ENCODE results near the gene SCUBE1. TPM values are rescaled to one million over a fixed set of nuclear protein-coding genes. Genes with fewer than 3 reads are reported as not detected.
A peak's percentile ranks its signal among the peaks of the same experiment; 100 is the strongest.

Gene SCUBE1
- total RNA-seq, 4 donors from 2014 or later, result 0.68 to 6.4 (median 1.7) TPM

GRCh38 chr22:43152357-43153071, 190.7 kb downstream of the SCUBE1 start:
- in situ Hi-C loops (cut with MboI; ENCODE audit: low pct_ligation_motif_present in 1 of 4, low pct_unique_long_range_greater_than_20kb in 1 of 4, low sequenced_read_pairs in 3 of 4), result no loop called here
- peaks cover 14 to 55% (median 40%) of the 10 kb centered on the region in 4 donors for H3K4me1 ChIP-seq

GRCh38 chr22:43152003-43152356, 191.2 kb downstream of the SCUBE1 start:
- H3K4me1 ChIP-seq, result peaks cover 14 to 50% (median 37%) of the 10 kb centered on the region in 4 donors
- peak overlapping the region; percentile 90 to 94 (median 94) for H3K27ac ChIP-seq
- 17% methylated on average over 18 of the region's 18 CpGs; no CpG with 5 or more reads in 1 of the 2 donors for WGBS, 2 donors (ENCODE audit: low coverage in 1 of 2)
- peak overlapping the region; percentile 60 to 95 (median 70) for H3K4me3 ChIP-seq
- H3K27me3 ChIP-seq, result no peaks in the 10 kb centered on the region
- TF ChIP-seq POLR2A (IDR thresholded peaks at IDR 0.05), result no peak
- TF ChIP-seq EP300 (IDR thresholded peaks at IDR 0.05; ENCODE audit: low read depth), result no peak
- no peak for TF ChIP-seq CTCF (IDR thresholded peaks at IDR 0.05)
- TF ChIP-seq POLR2AphosphoS5 (IDR thresholded peaks at IDR 0.05), result no peak
- in situ Hi-C loops (cut with MboI; ENCODE audit: low pct_ligation_motif_present in 1 of 4, low pct_unique_long_range_greater_than_20kb in 1 of 4, low sequenced_read_pairs in 3 of 4), result no loop called here
- intact Hi-C loops (cut with DNase I; ENCODE audit: low total_unique reads), result no loop called here
- H3K9me3 ChIP-seq, result no peaks in the 10 kb centered on the region
- no peaks in the 10 kb centered on the region for H3K36me3 ChIP-seq
- DNase-seq, result no peak

More at GRCh38 chr22:43152357-43153071, 190.7 kb downstream of the SCUBE1 start:
- Histone ChIP-seq H3K4me3 (peak overlapping the region; percentile 60 to 95 (median 70)), H3K9me3 (no peaks in the 10 kb centered on the region), H3K27ac (peak overlapping the region; percentile 90 to 94 (median 94)), H3K27me3 (no peaks in the 10 kb centered on the region), H3K36me3 (no peaks in the 10 kb centered on the region)
- DNase-seq, result peak; percentile 88
- intact Hi-C loops (cut with DNase I; ENCODE audit: low total_unique reads), result no loop called here
- WGBS, 2 donors (ENCODE audit: low coverage in 1 of 2), result 10% methylated on average over 22 of the region's 22 CpGs; no CpG with 5 or more reads in 1 of the 2 donors
- TF ChIP-seq CTCF (IDR thresholded peaks at IDR 0.05) (no peak), POLR2A (IDR thresholded peaks at IDR 0.05) (peak; percentile 69), POLR2AphosphoS5 (IDR thresholded peaks at IDR 0.05) (peak in 2 of 3 donors; percentile 62 to 79), EP300 (IDR thresholded peaks at IDR 0.05; ENCODE audit: low read depth) (no peak)

GRCh38 chr22:43151251-43152002, 191.7 kb downstream of the SCUBE1 start, which contains the start of gene TSPO:
TSS of gene TSPO (plus strand) at chr22:43151559. CDS start at chr22:43159239, 7,680 bp downstream.
- in situ Hi-C loops (cut with MboI; ENCODE audit: low pct_ligation_motif_present in 1 of 4, low pct_unique_long_range_greater_than_20kb in 1 of 4, low sequenced_read_pairs in 3 of 4), result no loop called here
- WGBS, 2 donors (ENCODE audit: low coverage in 1 of 2), result 3% methylated on average over 64 of the region's 75 CpGs; no CpG with 5 or more reads in 1 of the 2 donors
- TF ChIP-seq POLR2A (IDR thresholded peaks at IDR 0.05) (peak; percentile 62), EP300 (IDR thresholded peaks at IDR 0.05; ENCODE audit: low read depth) (no peak), POLR2AphosphoS5 (IDR thresholded peaks at IDR 0.05) (peak; percentile 75 to 85 (median 83))
- H3K27me3 ChIP-seq, result no peaks in the 10 kb centered on the region
- H3K36me3 ChIP-seq, result no peaks in the 10 kb centered on the region
- peak; percentile 84 for DNase-seq
- intact Hi-C loops (cut with DNase I; ENCODE audit: low total_unique reads), result no loop called here
- no peaks in the 10 kb centered on the region for H3K9me3 ChIP-seq
- peak within 1 kb of the TSS; percentile 60 to 95 (median 70) for H3K4me3 ChIP-seq
- peak within 1 kb of the TSS; percentile 90 to 94 (median 94) for H3K27ac ChIP-seq
- peaks cover 14 to 48% (median 35%) of the 10 kb centered on the region in 4 donors for H3K4me1 ChIP-seq

- Histone ChIP-seq H3K4me1 (peaks cover 14 to 47% (median 35%) of the 10 kb centered on the region in 4 donors), H3K27me3 (no peaks in the 10 kb centered on the region), H3K9me3 (no peaks in the 10 kb centered on the region), H3K36me3 (no peaks in the 10 kb centered on the region), H3K4me3 (peak overlapping the region; percentile 60 to 95 (median 70)), H3K27ac (peak overlapping the region; percentile 90 to 94 (median 94))
- no peak for DNase-seq
- in situ Hi-C loops (cut with MboI; ENCODE audit: low pct_ligation_motif_present in 1 of 4, low pct_unique_long_range_greater_than_20kb in 1 of 4, low sequenced_read_pairs in 3 of 4), result no loop called here
- 51 to 71% methylated on average over 7 to 15 of the region's 15 CpGs for WGBS, 2 donors (ENCODE audit: low coverage in 1 of 2)
- intact Hi-C loops (cut with DNase I; ENCODE audit: low total_unique reads), result no loop called here
- TF ChIP-seq POLR2AphosphoS5 (IDR thresholded peaks at IDR 0.05), result no peak
- TF ChIP-seq EP300 (IDR thresholded peaks at IDR 0.05; ENCODE audit: low read depth), result no peak
- TF ChIP-seq POLR2A (IDR thresholded peaks at IDR 0.05), result no peak
- TF ChIP-seq CTCF (IDR thresholded peaks at IDR 0.05), result no peak
Observed at GRCh38 chr22:43150731-43151206, 192.4 kb downstream of the SCUBE1 start.
